Measurements from ENCODE around the gene GADD45B.

Gene GADD45B

GRCh38 chr19:2441096-2441752 is 34.7 kb upstream of the GADD45B start:
- peaks cover 11% of the 10 kb centered on the region; the same call in 1 of the 2 replicates for H4K20me1 ChIP-seq (ENCODE audit: control insufficient read depth, insufficient read depth, low read depth, low read length)
- peaks cover 68% of the 10 kb centered on the region for H3K79me2 ChIP-seq (ENCODE audit: control insufficient read depth, low read length)
- peaks cover 74% of the 10 kb centered on the region for H3K36me3 ChIP-seq (ENCODE audit: control insufficient read depth, low read length)
- TF ChIP-seq EZH2phosphoT487 (IDR thresholded peaks at IDR 0.05; ENCODE audit: borderline replicate concordance, low read length) (no peak), CTCF (IDR thresholded peaks at IDR 0.05; ENCODE audit: low read depth, low read length, poor library complexity, severe bottlenecking) (no peak)
- H3K9me2 ChIP-seq (replicated peaks; ENCODE audit: control insufficient read depth, low read length): no peaks in the 10 kb centered on the region
- H3K27me3 ChIP-seq (ENCODE audit: control insufficient read depth, low read length): no peaks in the 10 kb centered on the region
- no peaks in the 10 kb centered on the region for H3F3A ChIP-seq (ENCODE audit: control insufficient read depth, insufficient read depth)
- H3K4me1 ChIP-seq (ENCODE audit: control insufficient read depth, low read length): peaks cover 4% of the 10 kb centered on the region
- H3K4me2 ChIP-seq (ENCODE audit: low read length): no peak overlapping the region
- no peaks in the 10 kb centered on the region for H3K9me3 ChIP-seq (ENCODE audit: control insufficient read depth, insufficient read depth, low read length)
- H3K4me3 ChIP-seq (ENCODE audit: low read length): no peak overlapping the region
- H3K27ac ChIP-seq (ENCODE audit: low read depth, low read length): no peak overlapping the region

GRCh38 chr19:2443116-2443784 is 32.7 kb upstream of the GADD45B start:
- H3F3A ChIP-seq (ENCODE audit: control insufficient read depth, insufficient read depth): no peaks in the 10 kb centered on the region
- peaks cover 23% of the 10 kb centered on the region for H3K4me1 ChIP-seq (ENCODE audit: control insufficient read depth, low read length)
- no peaks in the 10 kb centered on the region for H3K9me2 ChIP-seq (replicated peaks; ENCODE audit: control insufficient read depth, low read length)
- H3K27me3 ChIP-seq (ENCODE audit: control insufficient read depth, low read length): no peaks in the 10 kb centered on the region
- TF ChIP-seq EZH2phosphoT487 (IDR thresholded peaks at IDR 0.05; ENCODE audit: borderline replicate concordance, low read length): no peak
- TF ChIP-seq CTCF (IDR thresholded peaks at IDR 0.05; ENCODE audit: low read depth, low read length, poor library complexity, severe bottlenecking): no peak
- no peak overlapping the region for H3K27ac ChIP-seq (ENCODE audit: low read depth, low read length)
- peaks cover 11% of the 10 kb centered on the region; the same call in 1 of the 2 replicates for H4K20me1 ChIP-seq (ENCODE audit: control insufficient read depth, insufficient read depth, low read depth, low read length)
- no peak overlapping the region for H3K4me3 ChIP-seq (ENCODE audit: low read length)
- peaks cover 86% of the 10 kb centered on the region for H3K79me2 ChIP-seq (ENCODE audit: control insufficient read depth, low read length)
- H3K9me3 ChIP-seq (ENCODE audit: control insufficient read depth, insufficient read depth, low read length): no peaks in the 10 kb centered on the region
- H3K36me3 ChIP-seq (ENCODE audit: control insufficient read depth, low read length): peaks cover 65% of the 10 kb centered on the region
- H3K4me2 ChIP-seq (ENCODE audit: low read length): no peak overlapping the region

GRCh38 chr19:2443785-2444182 is 32.1 kb upstream of the GADD45B start:
- Histone ChIP-seq H3K9me3 (ENCODE audit: control insufficient read depth, insufficient read depth, low read length) (no peaks in the 10 kb centered on the region), H3K9me2 (replicated peaks; ENCODE audit: control insufficient read depth, low read length) (no peaks in the 10 kb centered on the region), H3K4me3 (ENCODE audit: low read length) (no peak overlapping the region), H3K36me3 (ENCODE audit: control insufficient read depth, low read length) (peaks cover 60% of the 10 kb centered on the region), H3K27ac (ENCODE audit: low read depth, low read length) (no peak overlapping the region), H4K20me1 (ENCODE audit: control insufficient read depth, insufficient read depth, low read depth, low read length) (peaks cover 11% of the 10 kb centered on the region; the same call in 1 of the 2 replicates), H3K79me2 (ENCODE audit: control insufficient read depth, low read length) (peaks cover 86% of the 10 kb centered on the region), H3K27me3 (ENCODE audit: control insufficient read depth, low read length) (no peaks in the 10 kb centered on the region), H3F3A (ENCODE audit: control insufficient read depth, insufficient read depth) (peaks cover 1% of the 10 kb centered on the region), H3K4me2 (ENCODE audit: low read length) (no peak overlapping the region), H3K4me1 (ENCODE audit: control insufficient read depth, low read length) (peaks cover 28% of the 10 kb centered on the region)
- TF ChIP-seq EZH2phosphoT487 (IDR thresholded peaks at IDR 0.05; ENCODE audit: borderline replicate concordance, low read length) (no peak), CTCF (IDR thresholded peaks at IDR 0.05; ENCODE audit: low read depth, low read length, poor library complexity, severe bottlenecking) (no peak)
